Suppressor macrophage (primary cell): ENCODE results near the gene OR7E24.
"Not testable (repeated sequence)": the region's sequence is repeated elsewhere in the genome, so short reads cannot be mapped to it uniquely, and the experiment has no call there.

ENCODE experiments used
- DNase-seq, 4 experiments: peaks; one replicate each; pipeline ENCODE4 v3.0.0-alpha.2; 2020 to 2022
- total RNA-seq, 17 experiments: gene quantifications; one replicate each; lab custom pipeline; 2026; ENCODE audit warnings: mixed read lengths in 6 of 17, inconsistent platforms in 3 of 17; lab: John Stamatoyannopoulos, UW

OR7E24 gene
- total RNA-seq, result 0 to 1.1 (median 0) reads per million in 17 experiments

GRCh38 chr19:9250630-9251029 lies at the start of gene OR7E24:
Gene OR7E24 (plus strand): TSS chr19:9250930. CDS start chr19:9251044, 114 bp downstream.
- DNase-seq, result no peak

- DNase-seq, result peak; percentile 71 to 81 (median 76)
Observed at GRCh38 chr19:9205501-9206113, 45.1 kb upstream of the OR7E24 start.

GRCh38 chr19:9219489-9219888 lies 31.2 kb upstream of the OR7E24 start, which contains the start of gene OR7D4:
Gene OR7D4 (minus strand): TSS chr19:9219589. CDS start chr19:9214837, 4,752 bp downstream.
- DNase-seq, result no peak

- DNase-seq, result no peak
Observed at GRCh38 chr19:9251236-9251635, 506 bp downstream of the OR7E24 start.

- not testable (repeated sequence) for DNase-seq
Observed at GRCh38 chr19:9283485-9283884, 32.8 kb downstream of the OR7E24 start.

- DNase-seq, result no peak
Observed at GRCh38 chr19:9289231-9289884, 38.6 kb downstream of the OR7E24 start.

GRCh38 chr19:9295411-9295849 lies 44.7 kb downstream of the OR7E24 start:
- DNase-seq, result no peak

- DNase-seq, result no peak
Observed at GRCh38 chr19:9296336-9296735, 45.6 kb downstream of the OR7E24 start.
